Esophagus (tissue), 2 donors: Measurements from ENCODE around the gene CDX1. TPM values are rescaled to one million over a fixed set of nuclear protein-coding genes. Genes with fewer than 3 reads are reported as not detected.

Experiments used
- H3K27ac ChIP-seq, 2 donors: one replicate each; pipeline ENCODE4 v1.5.1; 2013; ENCODE audit warnings: low read depth in 2 of 2, mild to moderate bottlenecking in 2 of 2, inconsistent platforms in 1 of 2, low read length in 1 of 2, moderate library complexity in 1 of 2
- H3K27me3 ChIP-seq, 2 donors: one replicate each; pipeline ENCODE4 v1.6.1; 2013; ENCODE audit warnings: low read length in 2 of 2, control low read depth in 1 of 2, mild to moderate bottlenecking in 1 of 2; ENCODE audit not compliant: insufficient read depth in 2 of 2, control insufficient read depth in 1 of 2
- H3K36me3 ChIP-seq, 2 donors: one replicate each; pipeline ENCODE4 v1.6.1; 2013; ENCODE audit warnings: low read length in 1 of 2; ENCODE audit not compliant: control insufficient read depth in 2 of 2, insufficient read depth in 2 of 2
- H3K4me1 ChIP-seq, 2 donors: one replicate each; pipeline ENCODE4 v1.6.1; 2013; ENCODE audit warnings: low read length in 1 of 2; ENCODE audit not compliant: control insufficient read depth in 2 of 2, insufficient read depth in 2 of 2
- H3K4me3 ChIP-seq, 2 donors: one replicate each; pipeline ENCODE4 v1.5.1; 2013; ENCODE audit warnings: low read length in 2 of 2, mild to moderate bottlenecking in 2 of 2, low read depth in 1 of 2, moderate library complexity in 1 of 2
- H3K9me3 ChIP-seq, 2 donors: one replicate each; pipeline ENCODE4 v1.6.1; 2013; ENCODE audit warnings: mild to moderate bottlenecking in 2 of 2, low read depth in 1 of 2, low read length in 1 of 2, moderate library complexity in 1 of 2; ENCODE audit not compliant: control insufficient read depth in 2 of 2, insufficient read depth in 1 of 2
- WGBS, 2 donors: extraction: QIAGEN DNeasy Blood & Tissue Kit; methylation state at CpG; one replicate each; pipeline ENCODE4 v1.1.7; 2013; 5-methylcytosine and 5-hydroxymethylcytosine counted together
- polyA plus RNA-seq, 2 donors: library from polyadenylated mRNA; stranded (reverse); fragments of 200-250 nt; gene quantifications; one replicate each; pipeline ENCODE4 v1.2.3, GENCODE V29; 2013
- donor health status: healthy with polysubstance abuse.
- donor health status: Bipolar disorder and iron deficiency.

Gene CDX1
- polyA plus RNA-seq, 2 donors: 0.08 TPM; not detected in 1

GRCh38 chr5:150122536-150123481, 43.8 kb upstream of the CDX1 start:
- Histone ChIP-seq H3K27ac (no peak overlapping the region), H3K27me3 (no peaks in the 10 kb centered on the region), H3K9me3 (no peaks in the 10 kb centered on the region), H3K4me3 (no peak overlapping the region), H3K36me3 (peaks cover 0 to 16% of the 10 kb centered on the region in 2 donors), H3K4me1 (no peaks in the 10 kb centered on the region)
- WGBS, 2 donors: 89 to 92% methylated on average over 15 of the region's 15 CpGs

DNA sequence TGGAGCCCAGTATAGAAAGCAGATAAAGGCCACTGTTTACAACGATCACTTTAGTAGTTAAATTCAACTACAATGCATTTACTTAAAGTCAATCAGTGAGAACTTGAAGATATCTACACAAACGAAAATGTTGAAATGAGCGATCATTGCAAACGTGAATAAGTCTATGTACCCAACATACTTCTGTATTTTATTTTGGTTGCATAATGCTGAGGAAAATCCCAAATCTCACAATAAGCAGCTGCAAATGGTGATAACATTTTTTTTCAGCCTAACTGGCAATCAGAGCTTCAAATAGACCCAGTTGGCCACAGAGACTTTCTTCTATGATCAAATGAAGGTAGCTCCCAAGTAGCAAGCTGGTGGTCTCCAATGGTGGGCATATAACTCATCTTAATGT, 43.0 kb upstream of the CDX1 start:
- 69 to 74% methylated on average over 4 of the region's 4 CpGs for WGBS, 2 donors
- Histone ChIP-seq H3K36me3 (peaks cover 0 to 11% of the 10 kb centered on the region in 2 donors), H3K27me3 (no peaks in the 10 kb centered on the region), H3K4me1 (peaks cover 0 to 3% of the 10 kb centered on the region in 2 donors), H3K4me3 (no peak overlapping the region), H3K9me3 (no peaks in the 10 kb centered on the region), H3K27ac (no peak overlapping the region)

DNA sequence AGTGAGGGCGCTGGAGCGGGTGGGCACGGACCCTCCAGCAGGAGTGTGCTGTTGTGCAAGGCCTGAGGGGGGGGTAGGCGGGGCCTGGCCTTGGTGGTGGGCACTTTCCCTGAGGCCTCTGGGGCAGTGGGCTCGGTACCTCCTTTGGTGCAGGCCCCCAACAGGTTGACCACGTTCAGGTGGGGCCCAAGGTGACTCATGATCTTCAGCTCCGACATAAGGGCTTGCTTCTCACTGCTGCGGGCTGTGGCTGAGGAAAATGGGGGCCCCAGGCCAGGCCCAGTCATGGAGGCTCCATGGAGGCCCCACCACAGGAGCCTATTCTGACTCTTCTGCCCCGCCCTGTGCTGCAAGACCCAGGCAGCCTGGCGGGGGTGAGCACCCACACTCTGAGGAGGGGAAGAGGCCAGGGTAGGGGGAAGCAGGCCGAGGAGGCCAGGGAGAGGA, 42.4 kb upstream of the CDX1 start:
- H3K4me1 ChIP-seq: peaks cover 0 to 3% of the 10 kb centered on the region in 2 donors
- no peak overlapping the region for H3K4me3 ChIP-seq
- no peaks in the 10 kb centered on the region for H3K27me3 ChIP-seq
- no peak overlapping the region for H3K27ac ChIP-seq
- 82% methylated on average over 11 of the region's 11 CpGs for WGBS, 2 donors
- no peaks in the 10 kb centered on the region for H3K9me3 ChIP-seq
- H3K36me3 ChIP-seq: peaks cover 0 to 11% of the 10 kb centered on the region in 2 donors

- Histone ChIP-seq H3K36me3 (peaks cover 0 to 11% of the 10 kb centered on the region in 2 donors), H3K4me1 (peaks cover 0 to 4% of the 10 kb centered on the region in 2 donors), H3K27ac (no peak overlapping the region), H3K9me3 (no peaks in the 10 kb centered on the region), H3K27me3 (no peaks in the 10 kb centered on the region), H3K4me3 (no peak overlapping the region)
- 86 to 88% methylated on average over 8 of the region's 8 CpGs for WGBS, 2 donors
Observed at GRCh38 chr5:150124596-150124995, 42.0 kb upstream of the CDX1 start.

- 92 to 94% methylated on average over 10 of the region's 10 CpGs for WGBS, 2 donors
- H3K9me3 ChIP-seq: no peaks in the 10 kb centered on the region
- H3K27me3 ChIP-seq: no peaks in the 10 kb centered on the region
- H3K27ac ChIP-seq: no peak overlapping the region
- H3K36me3 ChIP-seq: peaks cover 0 to 11% of the 10 kb centered on the region in 2 donors
- H3K4me3 ChIP-seq: no peak overlapping the region
- peaks cover 0 to 7% of the 10 kb centered on the region in 2 donors for H3K4me1 ChIP-seq
Observed at GRCh38 chr5:150125334-150125733, 41.2 kb upstream of the CDX1 start.

- H3K27ac ChIP-seq: no peak overlapping the region
- peaks cover 0 to 7% of the 10 kb centered on the region in 2 donors for H3K4me1 ChIP-seq
- H3K4me3 ChIP-seq: no peak overlapping the region
- H3K9me3 ChIP-seq: no peaks in the 10 kb centered on the region
- no peaks in the 10 kb centered on the region for H3K27me3 ChIP-seq
- peaks cover 0 to 5% of the 10 kb centered on the region in 2 donors for H3K36me3 ChIP-seq
- WGBS, 2 donors: 85 to 86% methylated on average over 10 of the region's 10 CpGs
Observed at GRCh38 chr5:150126199-150126920, 40.2 kb upstream of the CDX1 start.

GRCh38 chr5:150126921-150127265, 39.7 kb upstream of the CDX1 start:
- peaks cover 0 to 7% of the 10 kb centered on the region in 2 donors for H3K4me1 ChIP-seq
- no peaks in the 10 kb centered on the region for H3K27me3 ChIP-seq
- H3K4me3 ChIP-seq: no peak overlapping the region
- no peaks in the 10 kb centered on the region for H3K9me3 ChIP-seq
- H3K36me3 ChIP-seq: peaks cover 0 to 5% of the 10 kb centered on the region in 2 donors
- WGBS, 2 donors: 78 to 83% methylated on average over 6 of the region's 6 CpGs
- H3K27ac ChIP-seq: no peak overlapping the region

GRCh38 chr5:150129454-150129812, 37.1 kb upstream of the CDX1 start:
- no peak overlapping the region for H3K27ac ChIP-seq
- peak overlapping the region in 1 of 2 donors; percentile 44 for H3K4me3 ChIP-seq
- H3K36me3 ChIP-seq: peaks cover 0 to 5% of the 10 kb centered on the region in 2 donors
- WGBS, 2 donors: 53 to 58% methylated on average over 8 of the region's 8 CpGs
- H3K9me3 ChIP-seq: no peaks in the 10 kb centered on the region
- peaks cover 0 to 10% of the 10 kb centered on the region in 2 donors for H3K4me1 ChIP-seq
- no peaks in the 10 kb centered on the region for H3K27me3 ChIP-seq

DNA sequence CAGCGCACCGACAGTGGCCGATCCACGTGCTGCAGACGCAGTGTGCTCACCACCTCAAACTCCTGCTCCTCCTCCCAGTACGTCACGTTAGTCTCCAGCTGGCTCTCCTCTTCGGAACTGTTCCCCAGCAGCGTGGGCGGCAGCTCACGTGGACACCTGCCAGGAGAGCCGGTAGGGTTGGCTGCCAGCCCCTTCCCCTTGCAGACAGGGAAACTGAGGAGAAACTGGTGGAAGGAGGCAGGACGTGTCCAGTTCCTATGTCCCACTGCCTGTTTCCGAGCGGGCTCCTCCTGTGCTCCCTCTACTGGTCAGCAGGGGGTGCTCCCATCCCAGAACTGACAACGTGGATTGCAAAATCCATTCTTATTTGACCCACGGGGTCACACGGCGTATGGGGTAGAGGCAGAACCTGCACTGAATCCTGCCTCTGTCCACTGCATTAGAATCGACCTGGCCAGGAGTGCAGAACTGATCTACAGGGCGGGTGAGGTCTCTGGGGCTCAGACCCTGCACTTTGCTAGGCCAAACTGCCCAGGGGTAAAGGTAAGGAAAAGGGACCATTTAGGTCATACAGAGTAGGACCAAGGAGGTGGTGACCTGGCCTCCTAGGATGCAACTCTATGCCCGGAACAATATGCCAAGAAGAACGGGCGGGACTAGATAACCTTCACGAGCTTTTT, 36.6 kb upstream of the CDX1 start:
- H3K36me3 ChIP-seq: peaks cover 0 to 5% of the 10 kb centered on the region in 2 donors
- no peak overlapping the region for H3K27ac ChIP-seq
- peak overlapping the region; percentile 4 to 44 for H3K4me3 ChIP-seq
- WGBS, 2 donors: 29 to 30% methylated on average over 25 of the region's 25 CpGs
- H3K9me3 ChIP-seq: no peaks in the 10 kb centered on the region
- peaks cover 0 to 10% of the 10 kb centered on the region in 2 donors for H3K4me1 ChIP-seq
- no peaks in the 10 kb centered on the region for H3K27me3 ChIP-seq
